HG03066 (cell line): Measurements from ENCODE around the gene BRD9.
"Not testable (repeated sequence)": the region's sequence is repeated elsewhere in the genome, so short reads cannot be mapped to it uniquely, and the experiment has no call there.

Experiments used
- ATAC-seq: cut with Tn5 transposase; IDR thresholded peaks from one replicate; pipeline ENCODE4 v1.9.1; 2021; ENCODE audit warnings: low read depth; ENCODE audit not compliant: unreplicated experiment

Gene BRD9

DNA sequence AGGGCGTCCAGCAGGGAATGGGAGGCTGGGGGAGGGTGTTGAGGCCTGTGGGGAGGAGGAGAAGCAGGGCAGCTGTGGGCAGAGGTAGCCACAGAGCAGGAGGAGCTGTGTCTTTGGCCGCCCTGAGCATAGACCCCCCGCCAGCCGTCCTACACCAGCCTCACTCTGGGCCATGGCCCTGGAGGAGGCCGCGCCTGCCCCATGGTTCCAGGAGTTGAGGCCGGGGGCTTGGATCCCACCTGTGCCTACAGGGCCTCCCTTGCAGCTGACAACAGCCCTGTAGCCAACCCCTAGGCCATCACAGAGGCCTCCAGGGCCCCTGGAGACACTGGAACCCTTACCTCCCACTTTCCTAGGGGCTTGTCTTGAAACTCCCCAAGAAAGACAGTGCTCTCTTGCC lies 44.9 kb downstream of the BRD9 start:
- not testable (repeated sequence) for ATAC-seq

DNA sequence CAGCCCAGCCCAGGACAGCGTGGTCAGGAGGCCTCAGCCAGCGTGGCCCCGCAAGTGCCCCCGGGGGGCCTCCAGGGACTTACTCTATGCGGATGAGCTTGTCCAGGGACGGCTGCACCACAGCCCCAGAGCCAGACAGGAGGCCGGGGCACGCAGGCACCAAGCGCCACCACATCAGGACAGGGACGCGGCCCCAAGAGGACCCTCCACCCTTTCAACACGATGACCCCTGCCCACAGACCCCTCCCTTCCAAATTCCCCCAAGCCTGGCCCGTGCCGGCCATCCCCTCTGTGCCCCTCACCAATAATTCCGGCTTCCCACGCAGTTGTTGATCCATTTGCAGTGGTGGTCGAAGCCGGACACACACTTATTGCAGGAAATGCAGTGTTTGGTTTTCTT lies 45.4 kb downstream of the BRD9 start:
- ATAC-seq: not testable (repeated sequence)

DNA sequence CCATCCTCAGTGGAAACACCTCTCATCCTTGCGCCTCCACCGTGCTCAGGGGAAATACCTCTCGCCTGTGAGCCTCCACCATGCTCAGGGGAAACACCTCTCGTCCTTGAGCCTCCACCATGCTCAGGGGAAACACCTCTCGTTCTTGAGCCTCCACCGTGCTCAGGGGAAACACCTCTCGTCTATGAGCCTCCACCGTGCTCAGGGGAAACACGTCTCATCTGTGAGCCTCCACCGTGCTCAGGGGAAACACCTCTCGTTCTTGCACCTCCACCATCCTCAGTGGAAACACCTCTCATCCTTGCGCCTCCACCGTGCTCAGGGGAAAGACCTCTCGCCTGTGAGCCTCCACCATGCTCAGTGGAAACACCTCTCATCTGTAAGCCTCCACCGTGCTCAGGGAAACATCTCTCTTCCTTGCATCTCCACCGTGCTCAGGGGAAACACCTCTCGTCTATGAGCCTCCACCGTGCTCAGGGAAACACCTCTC lies 46.0 kb downstream of the BRD9 start:
- not testable (repeated sequence) for ATAC-seq

DNA sequence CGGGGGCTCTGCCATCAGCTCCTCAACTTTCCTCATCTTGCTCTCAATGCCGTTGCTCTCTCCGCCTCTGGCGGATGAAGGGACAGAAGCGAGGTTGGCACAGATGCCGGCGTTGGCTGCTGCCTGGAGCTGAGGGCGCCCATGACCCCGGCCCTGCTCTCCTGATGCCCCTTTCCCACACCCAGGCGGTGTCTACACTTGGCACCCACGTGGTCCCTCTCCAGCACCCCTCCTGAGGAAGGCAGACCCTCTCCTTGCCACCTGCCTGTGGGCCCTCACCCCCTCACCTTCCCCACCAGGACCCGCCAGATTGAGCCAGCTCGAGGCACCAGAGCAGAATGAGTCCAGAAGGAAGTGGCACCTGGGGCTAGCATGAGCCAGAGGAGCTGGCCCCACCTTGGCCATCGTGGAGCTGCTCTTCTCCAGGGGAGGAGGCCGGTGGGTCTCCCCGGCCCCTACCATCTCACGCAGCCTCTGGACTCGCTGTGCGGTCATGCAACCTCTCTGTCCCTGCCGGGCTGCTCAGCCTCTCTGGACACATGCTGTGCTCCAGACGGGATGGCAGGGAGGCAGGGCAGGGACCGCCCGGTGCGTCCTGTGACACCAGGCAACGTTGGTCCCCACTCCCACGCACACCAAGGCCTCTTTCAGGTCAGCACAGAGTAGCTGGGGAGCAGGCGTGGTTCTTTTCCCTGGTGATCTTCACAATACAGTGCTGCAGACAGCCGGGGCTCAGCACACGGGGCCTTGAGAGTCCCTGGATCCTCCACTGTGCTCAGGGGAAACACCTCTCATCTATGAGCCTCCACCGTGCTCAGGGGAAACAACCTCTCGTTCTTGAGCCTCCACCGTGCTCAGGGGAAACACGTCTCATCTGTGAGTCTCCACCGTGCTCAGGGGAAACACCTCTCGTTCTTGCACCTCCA lies 46.7 kb downstream of the BRD9 start:
- ATAC-seq: not testable (repeated sequence)

DNA sequence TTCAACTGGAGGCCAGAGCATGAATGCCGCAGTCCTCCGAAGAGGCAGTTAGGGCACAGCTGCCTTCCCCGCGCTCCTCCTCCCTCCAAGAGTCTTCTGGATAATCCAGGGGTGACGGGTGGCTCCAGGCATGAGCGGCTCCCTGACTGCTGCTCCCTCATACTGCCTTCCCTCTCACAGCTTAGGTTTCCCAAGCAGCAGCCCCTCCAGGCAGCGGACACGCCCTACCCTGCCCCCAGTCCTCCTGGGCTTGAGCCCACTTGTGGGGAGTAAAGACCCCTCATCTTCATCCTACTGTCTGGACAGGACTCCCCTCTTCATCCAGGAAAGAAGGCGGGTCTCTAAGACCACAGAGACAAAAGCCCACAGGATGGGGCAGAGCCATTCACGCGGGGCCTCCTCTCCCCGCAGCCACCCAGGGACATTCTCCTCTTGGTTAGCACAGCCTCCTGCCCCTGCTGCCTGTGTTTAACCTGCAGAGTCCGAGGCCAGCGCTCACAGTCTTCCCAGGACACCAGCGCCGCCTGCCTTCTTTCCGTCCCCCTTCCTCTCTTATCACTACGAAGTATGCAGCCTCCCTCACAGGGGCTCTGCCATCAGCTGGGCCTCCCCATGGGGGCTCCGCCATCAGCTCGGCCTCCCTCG lies 47.4 kb downstream of the BRD9 start:
- not testable (repeated sequence) for ATAC-seq

DNA sequence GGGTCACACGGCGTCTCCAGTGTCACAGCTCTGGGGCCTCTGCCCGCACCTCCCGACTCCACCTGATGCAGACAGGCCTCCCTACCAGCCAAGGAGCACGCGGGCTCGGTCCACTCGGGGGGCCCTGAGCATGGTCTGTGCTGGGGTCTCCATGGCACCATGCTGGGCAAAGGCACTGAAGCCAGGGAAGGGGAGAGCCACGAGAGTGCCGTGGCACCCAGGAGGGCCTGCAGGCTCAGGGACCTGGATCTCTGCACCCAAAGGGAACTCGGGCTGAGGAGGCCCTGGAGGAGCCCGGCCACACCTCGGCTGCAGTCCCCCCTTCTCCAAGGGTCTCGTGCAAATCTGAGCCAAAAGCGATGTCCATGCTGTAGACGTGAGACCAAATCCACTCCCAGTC lies 48.2 kb downstream of the BRD9 start:
- not testable (repeated sequence) for ATAC-seq

DNA sequence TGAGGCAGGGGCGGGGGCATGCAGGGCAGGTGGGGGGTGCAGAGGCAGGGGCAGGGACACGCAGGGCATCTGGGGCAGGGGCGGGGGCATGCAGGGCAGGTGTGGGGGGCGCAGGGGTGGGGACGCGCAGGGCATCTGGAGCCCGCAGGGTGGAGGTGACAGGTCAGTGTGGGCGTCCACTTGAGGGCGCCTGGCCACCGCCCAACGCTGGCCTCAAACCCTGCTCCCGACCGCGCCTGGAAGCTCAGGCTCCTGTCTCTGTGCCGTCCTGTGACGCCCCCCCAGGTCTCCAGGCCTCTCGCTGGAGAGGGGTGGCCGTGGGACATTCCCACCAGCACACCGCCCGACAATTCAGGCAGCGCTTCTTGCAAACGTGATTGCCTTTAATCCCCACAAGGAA lies 48.7 kb downstream of the BRD9 start:
- ATAC-seq: not testable (repeated sequence)

DNA sequence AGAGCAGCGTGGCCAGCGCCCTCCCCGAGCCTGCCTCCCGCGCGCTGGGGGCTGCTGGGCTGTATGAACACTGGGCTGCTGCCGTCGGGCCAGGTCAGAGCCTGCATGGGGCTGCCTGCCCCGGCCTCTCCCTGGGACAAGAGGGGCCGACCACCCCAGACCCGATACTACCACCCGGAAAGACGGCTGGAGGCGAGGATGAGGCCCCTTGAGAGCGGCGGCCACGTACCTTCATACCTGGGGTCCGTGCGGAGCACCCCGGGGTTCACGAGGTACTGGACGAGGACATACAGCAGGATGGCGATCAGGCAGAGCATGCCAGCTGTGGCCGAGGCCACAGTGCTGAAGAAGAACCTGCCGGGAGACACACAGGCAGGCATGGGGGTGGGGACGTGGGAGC lies 49.2 kb downstream of the BRD9 start:
- not testable (repeated sequence) for ATAC-seq

DNA sequence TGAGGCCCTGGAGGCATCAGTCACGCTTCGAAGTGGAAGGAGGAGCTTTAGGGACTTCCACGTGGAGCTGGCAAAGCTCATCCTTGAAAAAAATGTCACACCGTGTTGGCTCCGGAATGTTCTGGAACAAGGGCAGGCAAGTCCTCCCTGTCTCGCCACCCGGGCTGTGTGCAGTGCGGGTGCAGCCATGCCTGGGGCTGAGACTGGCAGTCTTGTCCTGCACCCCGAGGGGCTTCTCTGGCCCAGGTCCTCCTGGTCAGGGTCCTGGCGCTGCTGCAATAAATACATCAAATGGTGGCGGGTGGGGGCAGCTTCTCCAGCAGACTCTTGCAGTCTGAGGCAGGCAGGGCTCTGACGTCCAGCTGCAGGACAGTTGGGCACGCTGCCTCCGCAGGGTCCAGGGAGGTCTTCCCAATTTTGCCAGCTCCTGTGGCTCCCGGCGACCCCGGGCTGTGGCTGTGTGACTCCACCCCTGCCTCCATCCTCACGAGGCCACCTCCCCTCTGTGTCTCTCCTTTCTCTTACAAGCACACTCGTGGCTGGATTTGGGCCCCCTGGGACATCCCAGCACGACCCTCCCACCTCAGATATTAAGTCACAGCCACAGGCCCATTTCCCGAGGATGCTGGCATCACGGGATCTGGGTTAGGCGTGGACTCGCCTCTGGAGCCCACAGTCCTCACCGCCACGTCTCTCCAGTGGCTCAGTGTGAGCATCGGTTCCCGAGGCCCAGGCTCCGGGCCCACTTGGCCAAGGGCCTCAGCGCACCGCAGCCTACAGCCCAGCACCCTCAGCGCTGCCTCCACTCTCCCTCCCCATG lies 50.0 kb downstream of the BRD9 start:
- not testable (repeated sequence) for ATAC-seq

DNA sequence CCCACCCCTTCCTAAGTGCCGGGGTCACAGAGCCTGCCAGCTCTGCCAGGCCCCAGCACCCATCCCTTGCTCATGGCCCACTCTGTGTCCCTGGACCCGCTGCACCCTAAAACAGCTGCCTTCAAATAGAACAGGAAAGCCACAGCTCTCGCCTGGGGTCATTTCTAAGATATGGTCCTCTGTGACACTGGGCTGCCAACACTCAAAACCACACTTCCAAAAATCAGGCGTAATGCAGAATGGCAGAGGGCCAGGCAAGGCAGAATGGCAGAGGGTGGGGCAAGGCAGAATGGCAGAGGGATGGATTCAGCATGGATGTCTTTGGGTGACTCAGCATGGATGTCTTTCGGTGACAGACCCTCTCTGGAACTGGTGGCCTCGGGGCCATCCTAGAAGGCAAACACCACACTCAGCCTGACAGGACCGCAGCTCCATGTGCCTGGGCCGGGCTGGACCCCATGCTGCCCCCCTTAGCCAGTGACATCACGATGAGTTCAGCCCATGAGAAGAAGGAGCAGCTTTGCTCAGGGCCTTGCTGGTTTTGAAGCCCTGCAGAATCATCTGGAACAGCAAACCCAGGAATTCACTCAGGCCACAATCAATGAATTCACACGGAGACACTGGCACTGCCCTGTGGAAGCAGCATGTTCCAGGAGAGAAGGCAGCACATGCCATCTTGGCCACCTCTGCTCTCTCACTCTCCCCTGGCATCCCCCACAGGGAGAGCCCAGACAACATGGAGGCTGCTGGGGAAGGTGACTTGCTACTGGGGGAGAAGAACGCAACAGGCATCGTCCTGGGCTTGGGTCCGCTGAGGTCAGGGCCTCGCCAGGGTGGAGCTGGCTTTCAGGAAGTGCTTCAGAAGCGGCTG lies 50.8 kb downstream of the BRD9 start:
- ATAC-seq: not testable (repeated sequence)

DNA sequence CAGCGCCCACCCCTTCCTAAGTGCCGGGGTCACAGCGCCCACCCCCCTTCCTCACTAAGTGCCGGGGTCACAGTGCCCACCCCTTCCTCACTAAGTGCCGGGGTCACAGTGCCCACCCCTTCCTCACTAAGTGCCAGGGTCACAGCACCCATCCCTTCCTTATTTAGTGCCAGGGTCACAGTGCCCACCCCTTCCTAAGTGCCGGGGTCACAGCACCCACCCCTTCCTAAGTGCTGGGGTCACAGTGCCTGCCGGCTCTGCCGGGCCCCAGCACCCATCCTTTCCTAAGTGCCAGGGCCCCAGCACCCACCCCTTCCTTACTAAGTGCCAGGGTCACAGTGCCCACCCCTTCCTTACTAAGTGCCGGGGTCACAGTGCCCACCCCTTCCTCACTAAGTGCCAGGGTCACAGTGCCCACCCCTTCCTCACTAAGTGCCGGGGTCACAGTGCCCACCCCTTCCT lies 51.6 kb downstream of the BRD9 start:
- not testable (repeated sequence) for ATAC-seq

DNA sequence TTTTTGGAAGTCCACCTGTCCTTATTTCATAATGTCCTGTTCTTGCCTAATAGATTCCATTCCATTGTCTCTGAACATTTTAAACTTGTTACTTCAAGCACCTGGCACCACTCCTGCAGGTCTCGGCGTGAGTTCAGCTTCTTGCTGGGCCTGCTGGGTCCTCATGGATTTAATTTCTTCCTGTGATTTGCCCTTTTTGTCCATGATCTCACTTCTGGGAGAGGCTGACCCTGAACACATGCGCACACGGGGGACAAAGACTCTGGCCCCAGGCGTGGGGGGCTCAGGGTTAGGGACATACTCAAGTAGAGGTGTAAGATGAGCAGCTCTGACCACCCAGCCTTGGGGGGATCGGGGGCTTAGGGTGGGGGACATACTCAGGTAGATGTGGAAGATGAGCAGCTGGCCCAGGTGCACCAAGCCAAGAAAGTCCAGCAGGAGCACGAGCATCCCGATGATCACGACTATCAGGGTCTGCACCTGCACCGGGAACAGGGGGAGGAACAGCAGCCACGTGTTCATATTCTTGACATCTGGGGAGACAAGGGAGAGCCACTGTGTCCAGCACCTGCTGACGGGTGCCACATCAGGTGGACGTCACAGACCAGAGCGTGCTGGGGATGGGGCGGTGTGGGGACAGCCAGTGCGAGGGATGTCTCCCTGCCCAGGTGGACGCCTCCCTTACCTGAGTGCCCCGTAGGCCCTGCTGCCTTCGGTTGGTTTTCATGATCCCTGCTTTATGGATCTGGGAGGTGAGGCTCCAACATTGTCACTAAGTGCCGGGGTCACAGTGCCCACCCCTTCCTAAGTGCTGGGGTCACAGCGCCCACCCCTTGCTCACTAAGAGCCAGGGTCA lies 52.3 kb downstream of the BRD9 start:
- not testable (repeated sequence) for ATAC-seq

DNA sequence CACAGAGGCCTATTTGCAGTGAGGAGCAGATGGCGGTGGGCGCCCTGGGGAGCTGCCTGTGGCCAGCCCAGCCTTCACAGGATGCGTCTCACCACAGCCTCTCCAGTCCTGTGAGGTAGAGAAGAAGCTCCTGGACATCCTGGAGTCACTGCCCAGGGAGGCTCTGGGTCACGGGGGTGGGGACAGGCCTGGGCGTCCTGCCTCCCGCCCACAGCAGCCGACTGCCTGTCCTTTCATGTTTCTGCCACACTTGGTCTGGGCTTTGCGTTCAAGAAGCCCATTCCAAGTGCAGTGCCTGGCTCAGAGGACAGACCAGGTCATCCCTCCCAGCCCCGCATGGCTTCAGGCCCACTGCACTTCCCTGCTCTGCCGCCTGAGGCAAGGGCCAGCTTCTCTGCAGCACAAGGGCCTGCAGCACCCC lies 54.2 kb downstream of the BRD9 start:
- not testable (repeated sequence) for ATAC-seq

DNA sequence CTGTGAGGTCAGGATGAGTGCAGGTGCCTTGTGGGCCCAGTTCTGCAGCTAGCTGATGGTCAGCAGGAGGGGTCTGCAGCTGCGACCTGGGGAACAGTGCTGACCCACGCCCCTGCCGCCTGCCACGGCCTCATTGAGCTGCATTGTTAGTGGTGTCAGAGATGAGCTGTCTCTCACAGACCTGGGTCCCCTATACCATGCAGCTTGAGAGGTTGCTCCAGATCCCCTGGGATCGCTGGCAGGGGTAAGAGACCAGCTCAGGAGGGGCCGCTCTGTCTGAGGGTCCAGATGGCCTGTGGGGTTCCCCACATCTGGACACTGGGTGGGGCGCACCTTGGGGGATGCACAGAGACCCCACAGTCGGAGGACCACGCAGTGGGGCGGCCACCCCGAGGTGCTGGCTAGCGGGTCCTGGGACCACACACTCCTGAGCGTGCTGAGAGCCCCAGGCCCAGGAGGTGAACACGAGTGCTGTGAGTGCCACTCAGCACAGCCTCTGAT lies 54.9 kb downstream of the BRD9 start:
- not testable (repeated sequence) for ATAC-seq

DNA sequence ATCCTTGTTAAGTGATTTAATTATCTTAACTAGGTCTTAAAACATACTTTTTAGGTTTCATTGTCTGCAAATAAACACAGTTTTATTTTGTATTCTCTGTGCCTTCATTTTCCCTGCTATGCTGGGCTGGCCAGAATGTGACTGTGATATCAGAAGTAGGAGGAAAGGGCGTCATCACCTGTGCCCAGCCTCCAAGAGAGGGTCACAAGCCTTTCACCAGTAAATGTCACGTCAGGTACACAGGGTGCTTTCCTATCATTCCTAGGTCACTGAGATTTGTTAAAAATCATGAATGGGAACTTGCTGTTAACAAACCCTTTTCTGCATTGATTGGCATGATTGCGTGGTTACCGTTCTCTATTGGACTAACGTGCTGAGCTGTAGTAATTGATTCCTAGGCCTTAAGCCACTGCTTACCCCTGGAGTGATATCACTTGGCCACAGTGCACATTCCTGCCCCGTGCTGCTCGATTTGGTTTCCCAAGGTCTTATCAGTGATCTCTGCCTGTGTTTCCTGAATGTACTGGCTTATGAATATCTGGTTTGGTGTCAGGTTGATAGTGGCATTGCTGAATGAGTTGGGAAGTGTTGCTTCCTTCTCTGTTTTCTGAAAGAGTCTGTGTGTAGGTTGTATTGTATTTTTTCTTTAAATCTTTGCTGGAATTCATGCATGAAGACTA lies 56.5 kb downstream of the BRD9 start:
- not testable (repeated sequence) for ATAC-seq

DNA sequence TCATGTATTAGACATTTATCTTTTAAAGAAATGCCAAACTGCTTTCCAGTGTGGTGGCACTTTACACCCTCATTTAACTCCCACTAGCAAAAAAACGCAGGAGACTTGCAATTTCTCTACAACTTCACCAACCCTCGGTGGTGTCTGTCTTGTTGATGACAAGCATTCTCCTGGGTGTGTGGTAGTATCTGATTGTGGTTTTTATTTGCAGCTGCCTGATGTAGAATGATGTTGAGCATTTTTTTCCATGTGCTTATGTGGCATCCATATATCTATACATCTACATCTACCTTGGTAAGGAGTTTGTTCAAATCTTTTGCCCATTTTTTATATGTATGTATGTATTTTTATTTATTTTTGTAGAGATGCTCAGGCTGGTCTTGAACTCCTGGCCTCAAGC lies 58.6 kb downstream of the BRD9 start:
- ATAC-seq: not testable (repeated sequence)

DNA sequence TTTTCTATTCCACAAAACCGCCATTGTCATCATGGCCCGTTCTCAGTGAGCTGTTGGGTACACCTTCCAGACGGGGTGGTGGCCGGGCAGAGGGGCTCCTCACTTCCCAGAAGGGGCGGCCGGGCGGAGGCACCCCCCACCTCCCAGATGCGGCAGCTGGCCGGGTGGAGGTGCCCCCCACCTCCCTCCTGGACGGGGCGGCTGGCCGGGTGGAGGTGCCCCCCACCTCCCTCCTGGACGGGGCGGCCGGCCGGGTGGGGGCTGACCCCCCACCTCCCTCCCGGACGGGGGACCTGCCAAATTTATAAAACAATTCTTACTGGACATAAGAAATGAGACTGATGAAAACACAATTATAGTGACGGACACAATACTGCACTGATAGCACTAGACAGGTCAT lies 64.4 kb downstream of the BRD9 start:
- ATAC-seq: not testable (repeated sequence)

DNA sequence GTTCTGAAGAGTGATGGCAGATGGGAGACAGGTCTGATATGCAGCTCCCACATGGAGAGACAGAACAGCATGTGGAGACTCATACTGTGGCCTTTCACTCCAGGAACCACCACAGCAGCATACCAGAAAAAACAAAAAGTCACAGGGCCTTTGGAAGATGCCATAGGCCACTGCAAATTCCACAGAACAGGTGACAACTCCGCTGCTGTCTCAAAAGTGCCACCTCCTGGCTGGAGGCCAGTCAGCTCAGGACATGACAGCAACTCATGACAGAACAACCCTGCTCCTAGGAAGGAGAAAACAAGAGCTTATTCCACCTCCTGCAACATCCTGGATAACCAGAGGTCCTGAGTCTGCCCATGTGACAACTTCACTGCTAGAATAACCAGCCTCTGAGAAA lies 67.1 kb downstream of the BRD9 start:
- not testable (repeated sequence) for ATAC-seq
